Vagina (tissue), 2 donors: Measurements from ENCODE around the gene SUPT3H.

Experiments used
- POLR2A ChIP-seq, 2 donors: fragments of 450-650 bp; IDR thresholded peaks; one replicate each; pipeline ENCODE4 v1.6.1; 2017; ENCODE audit warnings: antibody characterized with exemption in 2 of 2, mild to moderate bottlenecking in 2 of 2, moderate library complexity in 2 of 2
- POLR2AphosphoS5 ChIP-seq, 2 donors: sonication (generic); formaldehyde crosslinking; IDR thresholded peaks; one replicate each; pipeline ENCODE4 v1.9.0; 2017; ENCODE audit warnings: antibody characterized with exemption in 2 of 2, mild to moderate bottlenecking in 2 of 2, low read depth in 1 of 2; ENCODE audit not compliant: insufficient read depth in 1 of 2
- TF ChIP-seq, protein P1 (sequence below), 3 experiments: fragments of 450-650 bp in 2 of 3; fragments of 200-600 bp in 1 of 3; sonication (generic) in 1 of 3; IDR thresholded peaks; one replicate each; pipeline ENCODE4 v1.5.1; 2017 to 2019; ENCODE audit warnings: antibody characterized with exemption in 3 of 3, mild to moderate bottlenecking in 2 of 3, moderate library complexity in 2 of 3

DNA sequence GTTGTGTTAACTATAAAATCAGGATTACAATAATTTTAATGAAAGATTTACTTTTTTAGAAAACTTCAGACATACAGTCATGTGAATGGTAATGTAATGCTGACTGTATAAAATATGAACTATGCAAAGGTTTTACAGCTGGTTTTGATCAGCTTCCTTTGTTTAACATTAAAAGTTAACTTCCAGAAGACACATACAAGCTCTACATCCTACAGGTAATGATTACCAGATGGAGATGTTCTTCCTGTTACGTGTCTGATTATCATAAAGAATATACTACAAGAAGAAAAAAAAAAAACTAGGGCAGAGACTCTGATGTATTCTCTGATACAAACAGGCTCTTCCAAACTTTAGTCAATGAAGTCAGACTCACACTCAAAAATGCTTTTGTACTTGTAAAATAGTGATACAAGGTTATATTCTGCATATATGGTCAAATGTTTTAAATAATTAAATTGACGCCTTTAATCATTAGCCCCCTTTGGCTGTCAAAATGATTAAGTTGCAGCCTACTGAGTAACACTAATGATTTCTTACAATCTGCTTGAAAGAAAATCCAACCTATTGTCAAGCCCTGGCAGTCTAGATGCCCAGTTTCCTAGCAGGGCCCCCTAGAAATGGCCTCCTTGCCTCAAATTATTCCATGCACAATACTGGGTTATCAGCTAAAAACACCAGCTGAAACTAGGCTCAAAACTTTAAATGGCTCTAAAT lies 301.4 kb downstream of the SUPT3H start:
- TF ChIP-seq POLR2AphosphoS5 (IDR thresholded peaks at IDR 0.05; ENCODE audit: insufficient read depth in 1 of 2, low read depth in 1 of 2) = no peak
- TF ChIP-seq, protein P1, sequence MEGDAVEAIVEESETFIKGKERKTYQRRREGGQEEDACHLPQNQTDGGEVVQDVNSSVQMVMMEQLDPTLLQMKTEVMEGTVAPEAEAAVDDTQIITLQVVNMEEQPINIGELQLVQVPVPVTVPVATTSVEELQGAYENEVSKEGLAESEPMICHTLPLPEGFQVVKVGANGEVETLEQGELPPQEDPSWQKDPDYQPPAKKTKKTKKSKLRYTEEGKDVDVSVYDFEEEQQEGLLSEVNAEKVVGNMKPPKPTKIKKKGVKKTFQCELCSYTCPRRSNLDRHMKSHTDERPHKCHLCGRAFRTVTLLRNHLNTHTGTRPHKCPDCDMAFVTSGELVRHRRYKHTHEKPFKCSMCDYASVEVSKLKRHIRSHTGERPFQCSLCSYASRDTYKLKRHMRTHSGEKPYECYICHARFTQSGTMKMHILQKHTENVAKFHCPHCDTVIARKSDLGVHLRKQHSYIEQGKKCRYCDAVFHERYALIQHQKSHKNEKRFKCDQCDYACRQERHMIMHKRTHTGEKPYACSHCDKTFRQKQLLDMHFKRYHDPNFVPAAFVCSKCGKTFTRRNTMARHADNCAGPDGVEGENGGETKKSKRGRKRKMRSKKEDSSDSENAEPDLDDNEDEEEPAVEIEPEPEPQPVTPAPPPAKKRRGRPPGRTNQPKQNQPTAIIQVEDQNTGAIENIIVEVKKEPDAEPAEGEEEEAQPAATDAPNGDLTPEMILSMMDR (IDR thresholded peaks at IDR 0.05) = no peak
- no peak for TF ChIP-seq POLR2A (IDR thresholded peaks at IDR 0.05)
